ENCODE results near the gene KLF9. TPM values are rescaled to one million over a fixed set of nuclear protein-coding genes. Genes with fewer than 3 reads are reported as not detected.
"Not testable (repeated sequence)": the region's sequence is repeated elsewhere in the genome, so short reads cannot be mapped to it uniquely, and the experiment has no call there.

Gene KLF9
- total RNA-seq, 4 donors from 2014 or later = 19.1 to 146 (median 98.7) TPM

DNA sequence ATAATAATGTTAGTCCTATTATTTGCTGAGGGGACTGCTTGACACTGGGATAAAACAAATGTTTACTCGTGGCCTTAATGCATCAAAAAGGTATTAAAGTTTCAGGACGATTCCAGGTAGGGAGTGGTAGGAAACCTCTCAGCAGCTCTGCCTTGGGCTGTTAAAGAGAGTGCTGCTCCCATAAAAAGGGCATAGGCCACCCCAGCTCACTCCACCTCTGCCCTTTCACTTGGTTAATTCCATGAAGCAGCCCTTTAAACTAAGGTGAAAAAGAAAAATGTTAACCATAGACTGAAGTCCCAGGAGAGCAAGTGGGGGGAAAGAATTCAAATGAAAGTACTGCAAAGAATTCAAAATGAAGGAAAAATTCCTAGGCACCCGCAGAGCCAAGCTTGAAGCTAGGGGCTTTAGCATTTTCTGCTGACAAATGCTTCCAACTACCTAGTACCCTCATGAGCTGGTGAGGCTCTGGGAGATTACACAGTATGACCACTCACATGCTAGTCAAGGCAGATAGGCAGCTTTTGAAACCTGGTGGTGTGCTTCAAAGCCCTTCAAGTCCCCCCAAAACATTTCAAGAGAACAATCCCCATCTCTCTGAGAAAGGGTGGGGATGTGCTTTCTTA lies 8.5 kb downstream of the KLF9 start:
- peaks cover 5 to 16% of the 10 kb centered on the region in 2 donors for H3K4me1 ChIP-seq
- no peaks in the 10 kb centered on the region for H3K36me3 ChIP-seq
- H3K4me3 ChIP-seq = peak overlapping the region in 1 of 2 donors; percentile 20
- intact Hi-C loops (cut with DNase I; ENCODE audit: low total_unique reads) = no loop called here
- TF ChIP-seq CTCF (IDR thresholded peaks at IDR 0.05) (no peak), POLR2A (IDR thresholded peaks at IDR 0.05) (no peak)
- peak in 1 of 2 donors; percentile 16 for DNase-seq
- H3K9me3 ChIP-seq = no peaks in the 10 kb centered on the region
- H3K27me3 ChIP-seq = no peaks in the 10 kb centered on the region
- peak overlapping the region; percentile 76 to 100 for H3K27ac ChIP-seq

GRCh38 chr9:70404261-70404660 lies 10.2 kb downstream of the KLF9 start:
- intact Hi-C loops (cut with DNase I; ENCODE audit: low total_unique reads) = no loop called here
- Histone ChIP-seq H3K4me3 (peak overlapping the region in 1 of 2 donors; percentile 12), H3K27ac (peak overlapping the region; percentile 76 to 100), H3K4me1 (peaks cover 5 to 25% of the 10 kb centered on the region in 2 donors), H3K27me3 (no peaks in the 10 kb centered on the region), H3K36me3 (no peaks in the 10 kb centered on the region), H3K9me3 (no peaks in the 10 kb centered on the region)
- peak in 1 of 2 donors; percentile 10 for DNase-seq
- no peak for TF ChIP-seq CTCF (IDR thresholded peaks at IDR 0.05)
- no peak for TF ChIP-seq POLR2A (IDR thresholded peaks at IDR 0.05)

DNA sequence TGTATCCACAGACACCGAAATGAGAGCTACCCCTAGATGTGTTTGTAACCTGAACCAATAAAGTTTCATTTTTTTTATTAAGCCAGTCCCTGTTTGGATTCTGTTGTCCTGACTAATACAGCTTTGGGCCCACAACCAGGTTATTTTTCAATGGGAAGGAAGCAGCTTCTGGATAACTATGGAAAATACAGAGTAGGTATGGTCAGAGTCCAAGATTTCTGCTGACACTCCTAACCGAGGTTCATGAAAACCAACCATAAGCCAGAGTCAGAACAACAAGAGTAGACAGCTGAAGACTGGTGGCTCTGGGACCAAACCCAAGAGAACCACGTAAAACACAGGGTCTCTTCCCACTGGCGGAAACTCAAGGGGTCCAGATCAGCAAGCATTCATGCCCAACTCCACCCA lies 10.8 kb downstream of the KLF9 start:
- DNase-seq = peak in 1 of 2 donors; percentile 44
- Histone ChIP-seq H3K4me1 (peaks cover 5 to 25% of the 10 kb centered on the region in 2 donors), H3K27ac (peak overlapping the region; percentile 76 to 100), H3K4me3 (peak overlapping the region in 1 of 2 donors; percentile 12), H3K9me3 (no peaks in the 10 kb centered on the region), H3K27me3 (no peaks in the 10 kb centered on the region), H3K36me3 (no peaks in the 10 kb centered on the region)
- intact Hi-C loops (cut with DNase I; ENCODE audit: low total_unique reads) = no loop called here
- TF ChIP-seq POLR2A (IDR thresholded peaks at IDR 0.05) (no peak), CTCF (IDR thresholded peaks at IDR 0.05) (no peak)

GRCh38 chr9:70403166-70403565 lies 11.3 kb downstream of the KLF9 start:
- Histone ChIP-seq H3K27ac (peak overlapping the region; percentile 76 to 100), H3K9me3 (no peaks in the 10 kb centered on the region), H3K27me3 (no peaks in the 10 kb centered on the region), H3K36me3 (no peaks in the 10 kb centered on the region), H3K4me3 (peak overlapping the region in 1 of 2 donors; percentile 12), H3K4me1 (peaks cover 5 to 25% of the 10 kb centered on the region in 2 donors)
- intact Hi-C loops (cut with DNase I; ENCODE audit: low total_unique reads) = no loop called here
- TF ChIP-seq POLR2A (IDR thresholded peaks at IDR 0.05) = no peak
- TF ChIP-seq CTCF (IDR thresholded peaks at IDR 0.05) = no peak
- DNase-seq = peak in 1 of 2 donors; percentile 29

- H3K27ac ChIP-seq = peak overlapping the region; percentile 76 to 100
- H3K9me3 ChIP-seq = no peaks in the 10 kb centered on the region
- intact Hi-C loops (cut with DNase I; ENCODE audit: low total_unique reads) = no loop called here
- no peak for DNase-seq
- peak overlapping the region in 1 of 2 donors; percentile 18 for H3K4me3 ChIP-seq
- no peaks in the 10 kb centered on the region for H3K27me3 ChIP-seq
- no peaks in the 10 kb centered on the region for H3K36me3 ChIP-seq
- no peak for TF ChIP-seq CTCF (IDR thresholded peaks at IDR 0.05)
- TF ChIP-seq POLR2A (IDR thresholded peaks at IDR 0.05) = no peak
- H3K4me1 ChIP-seq = peaks cover 0 to 29% of the 10 kb centered on the region in 2 donors
Measured at GRCh38 chr9:70402213-70402612, 12.2 kb downstream of the KLF9 start.

GRCh38 chr9:70401241-70401640 lies 13.2 kb downstream of the KLF9 start:
- Histone ChIP-seq H3K27ac (peak overlapping the region; percentile 76 to 100), H3K4me1 (peaks cover 0 to 29% of the 10 kb centered on the region in 2 donors)
- H3K9me3 ChIP-seq; H3K4me3 ChIP-seq; H3K36me3 ChIP-seq; DNase-seq; intact Hi-C loops (cut with DNase I; ENCODE audit: low total_unique reads); H3K27me3 ChIP-seq: not testable (repeated sequence)
